Measurements from ENCODE around the gene HLA-DPA1.

The HLA-DPA1 gene

DNA sequence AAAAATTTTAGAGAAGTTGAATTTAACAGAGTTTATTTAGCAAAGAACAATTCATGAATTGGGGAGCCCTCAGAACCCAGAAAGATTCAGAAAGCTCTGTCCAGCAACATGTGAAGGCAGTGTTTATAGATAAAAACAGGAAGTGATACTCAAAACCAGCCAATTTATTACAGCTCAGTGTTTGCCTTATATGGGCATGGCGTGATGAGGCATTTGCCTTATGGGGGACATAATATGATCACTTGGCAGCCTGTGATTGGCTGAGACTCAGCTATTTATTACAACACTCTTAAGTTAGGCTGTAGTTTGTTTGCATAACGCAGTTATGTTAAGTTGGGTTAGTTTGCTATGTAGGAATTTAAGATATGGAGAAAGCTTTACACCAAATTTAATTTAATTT, 11.5 kb downstream of the HLA-DPA1 start:
- peak in 1 of 2 experiments; percentile 14 for DNase-seq

DNA sequence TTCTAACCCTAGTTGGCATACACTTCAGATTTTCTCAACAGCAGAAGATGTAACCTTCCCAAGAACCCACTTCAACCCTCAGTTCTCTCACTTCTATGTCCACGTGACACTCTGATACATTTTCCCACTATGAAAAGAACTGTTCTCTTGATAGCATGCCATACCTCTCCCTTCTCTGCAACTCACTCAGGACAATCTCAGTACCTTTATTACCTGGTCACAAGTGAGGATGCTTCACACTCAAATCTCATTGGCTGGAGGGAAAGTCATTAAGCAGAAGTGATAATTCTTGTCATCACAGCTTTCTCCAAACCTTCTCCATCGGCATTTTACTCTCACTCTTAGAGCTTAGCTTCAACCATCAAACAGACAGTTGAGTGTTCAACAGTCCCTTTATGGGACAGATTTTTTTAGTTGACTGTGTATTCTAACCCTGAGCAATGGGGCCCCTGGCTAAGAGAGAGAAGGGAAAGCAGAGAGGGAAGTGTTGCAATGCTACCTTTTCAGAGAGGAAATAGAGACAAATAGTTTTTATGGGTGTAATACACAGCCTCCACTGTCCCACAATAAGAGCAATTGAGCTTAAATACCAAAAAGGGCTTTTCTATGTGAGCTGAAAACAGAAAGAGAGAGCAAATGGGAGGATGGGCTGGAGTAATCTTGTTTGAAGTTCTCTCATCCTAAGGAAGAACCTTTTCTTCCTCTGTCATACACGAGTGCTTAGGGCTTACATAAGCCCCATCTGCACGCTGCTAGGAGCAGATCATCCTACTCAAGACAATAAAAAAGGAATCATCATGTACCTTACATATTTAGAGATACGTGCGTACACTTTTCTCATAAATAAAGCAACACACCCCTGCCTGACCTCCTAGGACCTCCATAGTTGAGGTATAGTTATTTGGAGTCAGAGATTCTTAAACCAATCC, 16.0 kb downstream of the HLA-DPA1 start:
- no peak for DNase-seq

DNA sequence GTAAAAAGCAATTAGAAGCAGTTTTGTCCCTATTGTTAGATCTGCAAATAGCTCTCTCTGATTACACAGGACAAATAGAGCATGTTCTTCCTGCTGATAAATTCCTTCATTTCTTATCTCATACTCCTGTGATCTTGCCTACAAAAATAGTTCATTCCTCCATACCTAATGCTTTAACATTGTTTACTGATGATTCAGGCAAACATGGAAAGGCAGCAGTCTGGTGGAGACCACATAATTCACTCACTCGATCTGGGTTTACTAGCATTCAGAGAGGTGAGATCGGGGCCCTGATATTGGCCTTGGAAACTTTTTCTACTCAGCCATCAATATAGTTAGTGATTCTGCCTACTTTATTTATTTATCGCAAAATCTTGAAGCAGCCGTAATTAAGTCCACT, 20.2 kb downstream of the HLA-DPA1 start:
- DNase-seq, result no peak

DNA sequence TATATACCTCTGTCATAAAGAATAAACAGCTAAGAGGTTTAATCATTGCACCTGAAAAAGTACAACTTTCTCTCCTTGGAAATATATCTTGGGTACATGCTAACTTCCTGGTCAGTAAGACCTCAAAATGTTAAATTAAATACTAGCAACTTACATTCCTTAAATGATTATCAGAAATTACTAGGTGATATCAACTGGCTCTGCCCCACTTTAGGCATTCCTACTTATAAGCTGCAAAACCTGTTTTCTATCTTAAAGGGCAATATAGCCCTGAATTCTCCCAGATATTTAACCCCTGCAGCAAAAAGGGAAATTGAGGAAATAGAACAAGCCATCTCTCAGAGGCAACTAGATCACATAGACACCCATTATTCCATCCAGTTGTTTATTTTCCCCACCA, 20.8 kb downstream of the HLA-DPA1 start:
- DNase-seq, result no peak

DNA sequence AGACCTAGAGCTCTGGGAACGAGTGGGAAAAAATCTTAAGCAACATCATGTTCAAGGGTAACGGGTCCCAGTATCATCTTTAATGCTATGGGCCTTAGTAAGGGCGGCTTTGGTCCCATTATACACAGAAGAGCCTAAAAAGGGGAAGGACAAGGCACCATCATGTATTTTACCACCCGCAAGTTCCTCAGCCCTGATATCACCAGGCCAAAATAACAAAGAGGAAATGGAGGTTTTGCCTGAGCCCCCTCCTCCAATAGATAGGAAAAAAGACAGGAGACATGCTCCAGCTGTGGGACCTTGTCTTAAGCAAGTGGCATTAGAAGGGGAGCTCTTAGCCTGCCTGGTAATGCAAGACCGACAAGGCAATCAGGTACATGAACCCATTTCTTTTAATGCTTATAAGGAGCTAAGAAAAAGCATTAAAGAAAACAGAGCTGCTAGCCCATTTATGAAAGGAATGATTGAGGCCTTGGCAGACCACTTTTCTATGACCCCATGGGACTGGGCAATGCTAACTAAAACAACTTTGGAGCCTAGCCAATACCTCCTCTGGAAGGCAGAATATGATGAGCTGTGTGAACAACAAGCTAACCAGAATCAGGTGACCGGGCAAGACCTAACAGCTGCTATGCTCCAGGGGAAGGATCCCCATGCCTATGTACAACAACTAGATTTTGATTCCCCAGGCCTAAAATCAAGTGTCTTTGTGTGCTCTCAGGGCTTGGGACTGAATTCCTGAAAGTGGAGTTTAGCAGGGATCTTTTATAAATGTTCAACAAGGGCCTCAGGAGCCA, 23.2 kb downstream of the HLA-DPA1 start:
- DNase-seq, result no peak

DNA sequence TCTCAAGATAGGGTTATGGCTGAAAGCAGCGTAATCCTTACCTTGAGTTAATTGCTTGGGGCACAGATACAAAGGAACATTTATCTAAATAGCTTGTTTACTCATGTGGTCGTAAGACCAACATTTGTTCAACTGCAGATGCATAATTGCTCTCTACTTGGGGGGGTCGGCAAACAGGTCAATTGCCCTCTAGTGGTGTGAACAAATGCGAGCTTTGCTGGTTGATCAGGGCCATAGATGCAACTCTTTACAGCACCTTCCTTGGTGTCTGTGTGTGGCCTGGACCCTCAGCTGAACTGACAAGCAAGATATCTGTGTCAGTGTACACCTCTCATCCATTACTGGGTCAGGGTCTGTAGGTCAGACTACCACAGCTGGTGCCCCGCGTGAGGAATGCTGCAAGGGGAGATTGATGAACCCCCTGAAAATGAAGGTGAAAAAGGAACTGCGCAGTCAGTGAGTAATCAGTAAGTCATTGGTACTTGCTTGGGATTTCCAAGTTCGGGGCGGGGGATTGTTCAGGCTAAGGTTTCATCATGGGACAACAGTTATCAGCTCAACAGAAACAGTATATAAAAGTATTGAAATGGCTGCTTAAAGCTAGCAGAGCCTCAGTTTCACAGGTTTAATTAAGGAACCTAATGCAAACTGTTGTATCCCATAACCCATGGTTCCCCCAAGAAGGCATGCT, 24.0 kb downstream of the HLA-DPA1 start:
- no peak for DNase-seq

DNA sequence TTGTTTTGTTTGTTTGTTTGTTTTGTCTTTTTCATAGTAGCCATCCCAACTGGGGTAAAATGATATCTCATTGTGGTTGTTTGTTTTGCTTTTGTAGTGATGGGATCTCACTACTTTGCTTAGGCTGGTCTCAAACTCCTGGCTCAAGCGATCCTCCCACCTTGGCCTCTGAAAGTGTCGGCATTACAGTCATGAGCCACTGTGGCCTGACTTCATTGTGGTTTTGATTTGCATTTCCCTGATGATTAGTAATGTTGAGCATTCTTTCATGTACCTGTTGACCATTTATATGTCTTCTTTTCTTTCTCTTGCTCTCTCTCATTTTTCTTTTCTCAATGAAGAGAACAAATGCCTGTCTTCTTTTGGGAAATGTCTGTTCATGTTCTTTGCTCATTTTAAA, 33.3 kb downstream of the HLA-DPA1 start:
- DNase-seq, result no peak

DNA sequence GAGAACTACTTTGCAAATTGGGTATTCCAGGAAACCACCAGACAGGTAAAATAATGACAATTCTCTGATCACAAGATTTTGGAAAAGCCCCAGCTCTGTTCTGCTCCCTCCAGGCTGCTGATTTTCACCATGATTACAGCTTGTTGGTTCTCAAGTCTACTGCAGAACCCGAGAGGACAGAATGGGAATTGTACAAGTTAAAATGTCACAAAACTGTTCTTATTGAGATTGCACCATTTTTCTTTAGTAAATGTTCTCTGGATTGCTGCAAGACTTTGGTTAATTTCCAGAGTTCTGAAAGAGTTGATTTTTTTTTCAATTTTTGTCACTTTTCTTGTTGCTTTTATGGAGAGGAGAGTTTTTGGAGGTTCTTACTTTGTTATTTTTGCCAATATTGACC, 36.9 kb downstream of the HLA-DPA1 start:
- DNase-seq, result no peak

DNA sequence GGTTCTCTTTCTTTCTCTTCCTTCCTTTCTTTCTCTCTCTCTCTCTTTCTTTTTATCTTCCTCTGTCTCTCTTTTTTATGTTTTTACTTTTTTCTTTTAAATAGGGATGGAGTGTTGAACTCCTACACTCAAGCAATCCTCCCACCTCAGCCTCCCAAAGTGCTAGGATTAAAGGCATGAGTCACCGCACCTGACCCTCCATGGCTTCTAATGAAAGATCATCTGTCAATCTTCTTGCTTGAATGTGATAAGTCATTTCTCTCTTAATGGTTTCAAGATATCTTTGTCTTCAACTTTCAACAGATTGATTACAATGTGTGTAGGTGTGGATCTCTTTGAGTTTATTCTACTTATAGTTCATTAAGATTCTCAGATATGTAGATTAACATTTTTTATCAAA, 38.9 kb downstream of the HLA-DPA1 start:
- DNase-seq, result no peak

DNA sequence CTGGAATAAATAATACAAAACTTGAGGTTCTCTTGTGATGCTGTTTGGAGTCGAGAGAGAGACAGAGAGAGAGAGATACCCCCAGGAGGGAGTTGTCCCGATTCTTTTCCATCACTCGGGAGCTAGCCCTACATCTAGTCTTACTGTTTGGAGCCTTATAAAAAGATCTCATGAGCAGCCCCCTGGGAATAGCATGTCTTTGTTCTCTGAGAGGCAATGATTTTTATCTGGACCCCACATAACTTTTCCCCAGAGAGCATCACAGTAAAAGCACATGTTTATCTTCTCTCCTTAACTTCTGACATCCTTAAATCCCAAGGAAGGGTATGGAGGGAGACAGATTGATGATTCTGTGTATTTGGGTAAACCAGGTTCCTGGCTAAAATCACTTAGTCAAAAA, 43.2 kb downstream of the HLA-DPA1 start:
- no peak for DNase-seq

DNA sequence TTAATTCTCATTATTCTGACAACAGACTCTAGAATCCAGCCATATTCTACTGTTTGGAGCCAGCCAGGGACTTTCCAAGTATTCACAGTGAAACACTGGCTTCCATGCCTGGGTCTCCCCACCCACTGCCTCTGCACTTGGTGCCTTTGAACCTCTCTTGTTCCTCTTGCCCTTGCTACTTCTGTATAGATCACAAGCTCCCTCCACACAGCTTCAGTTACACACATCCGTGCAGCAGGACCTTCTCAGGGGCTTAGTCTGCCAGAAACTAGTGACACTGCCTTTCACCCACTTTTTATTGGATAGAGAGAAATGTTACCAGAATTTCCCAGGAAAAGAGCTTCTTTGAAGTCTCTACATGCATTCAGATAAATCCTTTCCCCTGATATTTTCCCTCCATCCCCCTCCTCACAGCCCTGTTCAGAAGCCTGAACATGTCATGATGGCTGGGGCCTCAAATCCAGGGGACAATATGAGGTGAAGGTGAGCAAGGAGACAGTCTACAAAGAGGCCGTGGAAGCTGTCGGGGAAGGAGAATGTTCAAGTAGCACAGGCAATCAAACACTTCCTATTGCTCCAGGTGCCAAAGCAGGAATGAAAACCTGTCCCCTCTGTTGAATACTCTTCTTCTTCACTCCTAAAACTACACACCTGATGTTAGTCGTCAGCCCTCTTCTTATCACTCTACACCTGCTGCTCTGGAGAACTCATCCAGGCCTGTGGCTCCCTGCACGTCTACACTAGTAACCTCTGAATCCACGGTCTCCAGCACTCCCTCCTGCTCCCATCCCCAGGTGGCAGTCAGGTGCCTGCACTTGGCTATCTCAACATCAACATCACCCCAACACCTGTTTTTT, 43.9 kb downstream of the HLA-DPA1 start:
- no peak for DNase-seq

DNA sequence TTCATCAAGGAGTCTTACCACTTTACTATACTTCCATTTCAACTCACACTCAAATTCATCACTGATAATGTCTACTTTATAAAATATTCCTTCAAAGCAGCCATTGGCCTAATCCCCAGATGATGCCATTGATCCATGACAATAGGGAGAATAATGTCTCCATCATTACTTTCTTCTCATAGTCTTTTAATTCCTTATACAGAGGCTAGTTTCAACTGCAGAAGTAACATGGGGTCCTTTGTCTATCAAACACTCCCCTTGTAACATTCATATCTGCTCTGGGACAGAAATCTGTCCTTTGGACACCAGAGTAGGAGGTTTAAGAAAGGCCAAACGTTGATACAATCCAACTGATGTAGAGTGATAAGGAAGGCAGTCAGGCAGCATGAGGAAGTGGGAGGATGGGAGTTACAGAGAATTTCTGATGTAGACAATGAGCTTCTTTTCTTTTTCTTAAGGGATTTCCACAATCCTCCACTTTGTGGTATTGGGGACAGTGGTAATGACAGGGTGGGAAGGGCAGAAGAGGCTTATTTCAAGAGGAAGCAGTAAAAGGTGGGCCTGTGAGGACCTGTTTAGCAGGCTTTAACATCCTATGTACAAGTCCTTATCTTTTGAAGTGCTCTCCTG, 45.1 kb downstream of the HLA-DPA1 start:
- DNase-seq, result no peak

DNA sequence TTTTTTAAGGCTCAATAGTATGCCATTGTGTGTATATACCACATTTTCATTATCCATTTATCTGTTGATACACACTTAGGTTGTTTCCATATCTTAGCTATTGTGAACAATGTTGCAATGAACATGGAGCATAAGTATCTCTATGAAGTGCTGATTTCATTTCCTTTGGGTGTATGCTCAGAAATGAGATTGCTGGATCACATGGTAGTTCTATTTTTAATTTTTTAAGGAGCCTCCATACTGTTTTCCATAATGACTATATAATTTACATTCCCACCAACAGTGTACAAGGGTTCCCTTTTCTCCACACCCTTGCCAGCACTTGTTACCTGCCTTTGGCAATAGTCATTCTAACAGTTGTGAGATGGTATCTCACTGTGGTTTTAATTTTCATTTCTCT, 48.9 kb downstream of the HLA-DPA1 start:
- no peak for DNase-seq

DNA sequence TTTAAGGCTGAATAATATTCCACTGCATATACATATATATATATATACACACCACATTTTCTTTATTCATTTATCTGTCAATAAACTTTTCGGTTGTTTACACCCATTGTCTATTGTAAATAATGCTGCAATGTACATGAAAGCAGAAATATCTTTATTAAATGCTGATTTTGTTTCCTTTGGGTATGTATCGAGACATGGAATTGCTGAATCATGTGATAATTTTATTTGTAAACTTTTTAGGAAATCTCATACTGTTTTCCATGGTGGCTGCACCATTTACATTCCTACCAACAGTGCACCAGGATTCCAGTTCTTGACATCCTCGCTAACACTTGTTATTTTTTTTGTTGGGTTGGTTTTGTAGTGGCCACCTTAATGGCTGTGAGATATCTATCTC, 49.9 kb downstream of the HLA-DPA1 start:
- DNase-seq, result no peak

DNA sequence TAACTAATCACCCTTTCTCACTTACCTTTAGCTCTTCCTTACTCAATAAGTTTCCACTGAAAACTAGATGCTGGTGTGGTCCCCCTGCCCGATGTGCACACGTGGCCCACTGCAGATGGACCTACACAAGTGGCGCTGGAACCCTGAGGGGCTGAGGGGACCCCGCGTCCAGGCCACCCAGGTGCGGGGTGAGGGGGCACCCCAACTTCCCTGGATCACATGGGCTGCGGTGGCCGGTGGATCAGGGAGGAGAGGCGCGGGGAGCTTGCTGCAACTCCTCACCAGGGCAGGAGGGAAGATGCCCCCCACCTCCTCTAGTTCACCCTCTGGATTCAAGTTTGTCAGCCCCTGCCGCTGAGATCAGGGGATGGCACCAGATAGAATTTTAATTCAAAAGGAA, 51.5 kb downstream of the HLA-DPA1 start:
- no peak for DNase-seq

DNA sequence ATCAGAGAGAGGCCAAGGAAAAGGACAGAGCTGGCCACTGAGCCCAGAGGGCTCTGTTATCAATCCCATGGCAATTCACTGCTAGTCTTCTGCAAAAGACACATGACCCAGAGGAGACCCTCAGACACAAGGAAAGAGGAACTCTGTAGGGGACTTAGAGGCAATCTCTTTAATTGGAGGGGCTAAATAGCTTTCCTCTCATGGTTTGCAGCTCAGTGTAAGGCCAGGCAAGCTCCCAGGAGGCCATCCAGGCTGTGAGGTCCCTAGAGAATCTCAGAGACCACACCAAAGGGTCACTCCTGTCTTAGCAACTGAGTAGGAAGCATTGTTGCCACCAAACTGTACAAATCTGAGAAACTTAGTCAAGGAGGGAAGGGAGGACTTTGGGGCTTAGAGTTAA, 54.1 kb downstream of the HLA-DPA1 start:
- no peak for DNase-seq

DNA sequence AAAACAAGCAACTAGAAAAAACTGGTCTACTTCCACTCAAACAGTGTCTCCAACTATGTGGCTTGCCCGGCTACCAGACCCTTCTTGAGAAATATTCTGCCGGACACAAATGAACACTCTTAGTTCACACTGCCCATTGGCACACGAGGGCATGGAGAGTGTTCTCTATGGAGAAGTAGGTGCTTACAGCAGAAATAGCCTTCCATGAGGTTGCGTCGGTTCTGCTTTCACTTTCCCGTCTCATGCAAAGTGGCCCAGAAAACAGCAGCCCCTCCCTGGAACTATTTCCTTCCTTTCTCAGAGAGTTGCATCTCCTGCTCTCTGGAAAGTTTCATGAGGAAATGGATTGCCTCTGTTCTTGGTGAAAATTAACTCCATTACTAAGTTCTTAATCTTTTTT, 54.5 kb downstream of the HLA-DPA1 start:
- no peak for DNase-seq

DNA sequence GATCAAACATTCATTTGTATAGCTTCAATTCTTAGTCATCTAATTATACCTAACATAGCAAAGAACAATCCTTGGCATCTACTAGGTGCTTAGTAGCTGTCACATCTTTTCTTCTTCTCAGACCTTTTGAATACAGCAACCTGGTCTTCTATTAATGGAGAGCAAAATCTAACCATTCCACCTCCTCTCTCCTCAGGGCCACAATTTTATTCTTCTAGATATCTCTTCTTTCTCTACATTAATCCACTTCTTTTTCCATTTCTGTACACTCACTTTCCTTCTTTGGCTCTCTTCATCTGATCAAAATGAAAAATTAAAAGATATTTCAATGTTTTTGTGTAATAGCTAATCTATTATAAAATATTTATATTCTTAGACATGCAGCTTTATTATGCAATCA, 55.0 kb downstream of the HLA-DPA1 start:
- no peak for DNase-seq

DNA sequence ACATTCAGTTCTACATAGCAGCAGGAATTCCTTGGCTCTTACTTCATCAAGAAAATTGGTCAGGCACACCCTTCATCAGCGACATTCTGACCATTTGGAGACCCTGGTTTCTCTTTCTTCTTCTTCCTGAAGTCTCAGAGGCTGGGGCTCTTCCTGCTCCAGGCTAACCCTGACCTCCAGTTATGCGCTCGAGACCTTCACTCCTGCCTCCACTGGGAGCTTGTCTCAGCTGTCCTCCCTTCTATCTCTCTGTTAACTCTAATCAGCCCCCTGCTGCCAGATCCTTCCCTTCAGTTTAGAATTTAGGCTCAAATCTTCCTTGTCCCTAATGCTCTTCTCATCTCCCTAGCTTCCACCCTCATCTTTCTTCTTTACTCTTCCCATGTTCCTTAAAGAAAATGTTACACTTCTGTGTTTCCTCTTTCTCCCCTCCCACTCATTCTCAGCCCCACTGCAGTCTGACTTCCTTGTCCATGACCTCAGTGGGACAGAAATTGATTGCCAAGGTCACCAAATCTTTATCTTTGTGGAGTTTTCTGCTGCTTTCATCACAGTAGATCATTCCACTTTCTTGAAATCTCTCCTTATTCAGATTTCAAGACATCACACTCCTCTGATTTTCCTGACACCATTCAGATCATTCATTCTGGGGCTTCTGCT, 55.6 kb downstream of the HLA-DPA1 start:
- no peak for DNase-seq

DNA sequence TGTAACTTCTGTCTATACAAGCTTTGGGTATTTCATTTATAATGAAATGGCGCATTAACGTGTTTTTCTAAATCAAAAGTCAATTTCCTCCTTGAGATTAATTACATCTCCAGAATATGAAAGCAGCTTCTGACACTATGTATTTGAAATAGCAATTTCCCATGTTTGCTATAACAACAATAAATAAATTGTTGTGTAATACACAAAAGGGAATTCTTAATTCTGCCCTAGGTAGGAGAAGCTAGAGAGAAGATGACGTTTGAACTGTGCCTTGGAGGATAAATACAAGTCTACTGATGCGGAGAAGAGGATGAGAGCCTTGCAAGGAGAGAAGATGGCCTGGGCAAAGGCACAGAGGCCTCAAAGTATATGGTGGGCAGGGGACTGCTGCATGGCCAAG, 56.4 kb downstream of the HLA-DPA1 start:
- DNase-seq, result no peak

DNA sequence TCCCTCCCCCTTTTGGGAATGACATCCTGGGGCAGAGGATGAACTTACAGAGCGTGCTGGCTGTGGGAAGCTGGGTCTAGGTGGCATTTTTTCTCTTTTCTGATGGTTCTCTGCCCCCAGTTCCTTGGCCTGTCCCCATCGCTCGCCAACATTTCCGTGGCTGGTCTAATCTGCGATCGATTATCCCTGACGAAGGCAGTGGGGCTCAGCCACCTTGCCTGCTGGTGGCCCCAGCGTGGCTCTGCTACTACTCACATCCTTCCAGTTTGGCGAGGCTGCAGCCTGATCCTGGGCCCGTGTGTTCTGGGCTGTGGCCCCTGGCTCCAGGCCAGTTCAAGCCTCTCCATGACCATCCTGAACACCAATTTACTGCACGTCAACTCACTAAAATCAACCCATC, 57.7 kb downstream of the HLA-DPA1 start:
- DNase-seq, result no peak

All from NCI-H446 (cell line).